GM18520 (cell line): ENCODE measurements around the gene DCTN4.

Experiments
- ATAC-seq: cut with Tn5 transposase; IDR thresholded peaks from one replicate; pipeline ENCODE4 v1.9.1; 2021; ENCODE audit not compliant: unreplicated experiment

DCTN4 gene

GRCh38 chr5:150672237-150672883 is 86.5 kb downstream of the DCTN4 start:
- ATAC-seq, result no peak

- ATAC-seq, result no peak
Measured at GRCh38 chr5:150671509-150672236, 87.1 kb downstream of the DCTN4 start.

GRCh38 chr5:150670948-150671310 is 87.9 kb downstream of the DCTN4 start:
- ATAC-seq, result no peak

- no peak for ATAC-seq
Measured at GRCh38 chr5:150670275-150670947, 88.4 kb downstream of the DCTN4 start.

GRCh38 chr5:150665044-150665443 is 93.8 kb downstream of the DCTN4 start:
- ATAC-seq, result no peak

- no peak for ATAC-seq
Measured at GRCh38 chr5:150663936-150664335, 94.9 kb downstream of the DCTN4 start.

- no peak for ATAC-seq
Measured at GRCh38 chr5:150662731-150663516, 95.9 kb downstream of the DCTN4 start.

- ATAC-seq, result no peak
Measured at GRCh38 chr5:150661821-150662596, 96.8 kb downstream of the DCTN4 start.

- no peak for ATAC-seq
Measured at GRCh38 chr5:150661086-150661485, 97.7 kb downstream of the DCTN4 start, which contains the start of gene MYOZ3. Gene MYOZ3, plus strand, starts transcription at chr5:150661251. Its CDS starts 1,691 bp downstream, at chr5:150662942.

GRCh38 chr5:150660108-150660831 is 98.5 kb downstream of the DCTN4 start:
- no peak for ATAC-seq

GRCh38 chr5:150659360-150660107 is 99.3 kb downstream of the DCTN4 start:
- no peak for ATAC-seq

- ATAC-seq, result no peak
Measured at GRCh38 chr5:150658699-150659265, 100.0 kb downstream of the DCTN4 start.
